Peyer's patch (tissue), 4 donors: Measurements from ENCODE around the gene LTBP1.

Experiments used
- POLR2A ChIP-seq, 2 donors: fragments of 450-650 bp; IDR thresholded peaks; one replicate each; pipeline ENCODE4 v1.5.1; 2017; ENCODE audit warnings: antibody characterized with exemption in 2 of 2, mild to moderate bottlenecking in 2 of 2, moderate library complexity in 2 of 2
- TF ChIP-seq, protein P1 (sequence below), 6 experiments: fragments of 450-650 bp in 4 of 6; fragments of 200-600 bp in 2 of 6; sonication (generic) in 1 of 6; IDR thresholded peaks; one replicate each; pipeline ENCODE4 v1.5.1; 2017 to 2019; ENCODE audit warnings: antibody characterized with exemption in 6 of 6, mild to moderate bottlenecking in 3 of 6, moderate library complexity in 1 of 6

DNA sequence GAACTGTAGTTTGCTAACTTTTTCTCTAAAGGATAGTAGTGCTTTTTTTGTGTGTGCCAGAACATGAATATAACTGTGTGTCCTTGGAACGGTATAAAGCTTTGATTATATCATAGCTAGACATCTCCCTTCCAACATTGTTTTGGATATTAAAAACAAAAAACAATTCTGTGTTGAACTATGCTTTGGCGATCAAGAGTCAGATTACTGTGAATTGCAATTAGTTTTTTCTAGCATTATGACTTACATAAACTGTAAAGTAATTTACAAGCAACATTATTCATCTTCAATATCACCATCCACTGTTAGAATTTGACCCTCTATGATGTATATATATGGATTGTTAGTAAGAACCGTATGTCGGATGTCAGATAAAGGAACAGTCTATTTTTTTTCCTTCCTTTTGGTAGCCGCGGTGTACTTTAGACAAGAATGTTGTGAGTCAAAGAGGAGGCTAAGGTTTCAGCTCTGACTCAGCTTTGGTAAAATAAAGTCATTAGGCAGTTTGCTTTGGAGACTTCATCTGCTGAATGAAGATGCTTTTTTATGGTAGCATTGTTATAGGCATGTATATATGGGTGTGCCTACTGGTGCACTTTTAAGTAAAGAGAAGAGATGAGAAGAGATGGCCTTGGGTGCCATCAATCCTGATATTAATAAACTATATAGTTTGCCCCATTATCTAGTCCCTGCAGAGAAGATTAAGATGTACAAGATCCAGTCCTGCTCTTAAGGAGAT lies 76.4 kb downstream of the LTBP1 start:
- TF ChIP-seq, protein P1, sequence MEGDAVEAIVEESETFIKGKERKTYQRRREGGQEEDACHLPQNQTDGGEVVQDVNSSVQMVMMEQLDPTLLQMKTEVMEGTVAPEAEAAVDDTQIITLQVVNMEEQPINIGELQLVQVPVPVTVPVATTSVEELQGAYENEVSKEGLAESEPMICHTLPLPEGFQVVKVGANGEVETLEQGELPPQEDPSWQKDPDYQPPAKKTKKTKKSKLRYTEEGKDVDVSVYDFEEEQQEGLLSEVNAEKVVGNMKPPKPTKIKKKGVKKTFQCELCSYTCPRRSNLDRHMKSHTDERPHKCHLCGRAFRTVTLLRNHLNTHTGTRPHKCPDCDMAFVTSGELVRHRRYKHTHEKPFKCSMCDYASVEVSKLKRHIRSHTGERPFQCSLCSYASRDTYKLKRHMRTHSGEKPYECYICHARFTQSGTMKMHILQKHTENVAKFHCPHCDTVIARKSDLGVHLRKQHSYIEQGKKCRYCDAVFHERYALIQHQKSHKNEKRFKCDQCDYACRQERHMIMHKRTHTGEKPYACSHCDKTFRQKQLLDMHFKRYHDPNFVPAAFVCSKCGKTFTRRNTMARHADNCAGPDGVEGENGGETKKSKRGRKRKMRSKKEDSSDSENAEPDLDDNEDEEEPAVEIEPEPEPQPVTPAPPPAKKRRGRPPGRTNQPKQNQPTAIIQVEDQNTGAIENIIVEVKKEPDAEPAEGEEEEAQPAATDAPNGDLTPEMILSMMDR (IDR thresholded peaks at IDR 0.05) = no peak
- no peak for TF ChIP-seq POLR2A (IDR thresholded peaks at IDR 0.05)
